Activated CD8-positive, alpha-beta T cell treated with anti-CD3 and anti-CD28 coated beads for 36 hours (primary cell): ENCODE measurements around the gene ZNF148. TPM values are rescaled to one million over a fixed set of nuclear protein-coding genes. Genes with fewer than 3 reads are reported as not detected.
A peak's percentile ranks its signal among the peaks of the same experiment; 100 is the strongest.

Experiments
- ATAC-seq: fragments of 200-7000 bp; cut with Tn5 transposase; one replicate; pipeline ENCODE4 v1.10.0; 2021; ENCODE audit warnings: mild to moderate bottlenecking, moderate library complexity
- CTCF ChIA-PET: fragments of 350-600 bp; sonication (Branson Sonifier 250); formaldehyde crosslinking; loops from one replicate; lab custom pipeline; 2021; ENCODE audit warnings: antibody characterized with exemption; lab: Charles Lee
- POLR2A ChIA-PET: fragments of 350-600 bp; sonication (Branson Sonifier 250); formaldehyde crosslinking; loops from one replicate; lab custom pipeline; 2021; ENCODE audit warnings: antibody characterized with exemption; lab: Charles Lee
- DNase-seq: peaks from one replicate; pipeline ENCODE4 v3.0.0-alpha.2; 2020
- H3K27ac Mint-ChIP-seq: one replicate; pipeline ENCODE4 v1.8.0; 2021; ENCODE audit warnings: mild to moderate bottlenecking, mixed read lengths
- H3K27me3 Mint-ChIP-seq: one replicate; pipeline ENCODE4 v1.8.0; 2021; ENCODE audit warnings: mixed read lengths
- H3K36me3 Mint-ChIP-seq: one replicate; pipeline ENCODE4 v1.8.0; 2021; ENCODE audit warnings: low read depth, mixed read lengths
- H3K4me1 Mint-ChIP-seq: one replicate; pipeline ENCODE4 v1.8.0; 2021; ENCODE audit warnings: low read depth, mixed read lengths
- H3K4me3 Mint-ChIP-seq: one replicate; pipeline ENCODE4 v1.8.0; 2021; ENCODE audit warnings: mild to moderate bottlenecking, moderate library complexity, mixed read lengths
- H3K9me3 Mint-ChIP-seq: one replicate; pipeline ENCODE4 v1.8.0; 2021; ENCODE audit warnings: mixed read lengths
- intact Hi-C: fragments of 100-400 bp; cut with micrococcal nuclease; formaldehyde crosslinking; loops from one replicate; pipeline ENCODE4 v1.10.0; 2022
- total RNA-seq, 2 experiments: library from RNA; stranded (reverse); gene quantifications; one replicate each; pipeline ENCODE4 v1.2.3, GENCODE V29; 2021
- TF ChIP-seq, protein P1 (sequence below): fragments of 200-600 bp; IDR thresholded peaks from one replicate; pipeline ENCODE4 v1.8.0; 2022; ENCODE audit warnings: antibody characterized with exemption, mild to moderate bottlenecking

ZNF148 gene
- total RNA-seq, 2 experiments from 2014 or later: 36.3 to 36.9 TPM

GRCh38 chr3:125317761-125318160, 57.4 kb downstream of the ZNF148 start:
- Mint-ChIP-seq H3K36me3 (peaks cover 30% of the 10 kb centered on the region), H3K4me3 (no peak overlapping the region), H3K27ac (peak overlapping the region; percentile 78), H3K27me3 (no peaks in the 10 kb centered on the region), H3K9me3 (no peaks in the 10 kb centered on the region), H3K4me1 (peaks cover 21% of the 10 kb centered on the region)
- POLR2A ChIA-PET: no interaction called here
- CTCF ChIA-PET: no interaction called here
- TF ChIP-seq, protein P1, sequence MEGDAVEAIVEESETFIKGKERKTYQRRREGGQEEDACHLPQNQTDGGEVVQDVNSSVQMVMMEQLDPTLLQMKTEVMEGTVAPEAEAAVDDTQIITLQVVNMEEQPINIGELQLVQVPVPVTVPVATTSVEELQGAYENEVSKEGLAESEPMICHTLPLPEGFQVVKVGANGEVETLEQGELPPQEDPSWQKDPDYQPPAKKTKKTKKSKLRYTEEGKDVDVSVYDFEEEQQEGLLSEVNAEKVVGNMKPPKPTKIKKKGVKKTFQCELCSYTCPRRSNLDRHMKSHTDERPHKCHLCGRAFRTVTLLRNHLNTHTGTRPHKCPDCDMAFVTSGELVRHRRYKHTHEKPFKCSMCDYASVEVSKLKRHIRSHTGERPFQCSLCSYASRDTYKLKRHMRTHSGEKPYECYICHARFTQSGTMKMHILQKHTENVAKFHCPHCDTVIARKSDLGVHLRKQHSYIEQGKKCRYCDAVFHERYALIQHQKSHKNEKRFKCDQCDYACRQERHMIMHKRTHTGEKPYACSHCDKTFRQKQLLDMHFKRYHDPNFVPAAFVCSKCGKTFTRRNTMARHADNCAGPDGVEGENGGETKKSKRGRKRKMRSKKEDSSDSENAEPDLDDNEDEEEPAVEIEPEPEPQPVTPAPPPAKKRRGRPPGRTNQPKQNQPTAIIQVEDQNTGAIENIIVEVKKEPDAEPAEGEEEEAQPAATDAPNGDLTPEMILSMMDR: no peak
- ATAC-seq: no peak
- DNase-seq: no peak
- intact Hi-C loops: no loop called here

DNA sequence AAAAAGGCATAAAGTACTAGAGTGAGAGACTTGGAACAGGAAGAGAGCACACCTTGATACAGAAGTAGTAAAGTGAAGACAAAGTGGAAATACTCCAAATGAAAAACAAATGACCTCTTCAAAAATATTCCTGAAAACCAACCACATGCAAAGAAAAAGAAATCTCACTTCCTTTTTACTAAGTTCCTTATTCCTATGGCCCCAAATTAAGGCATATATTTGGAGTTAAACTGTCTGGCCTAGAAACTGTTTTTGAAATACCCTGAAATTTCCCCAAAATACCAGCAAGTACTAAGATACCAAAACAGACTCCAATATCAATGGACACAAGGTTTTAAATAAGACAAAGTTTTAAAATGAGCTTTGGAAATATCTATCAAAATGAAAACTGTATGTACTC, 58.2 kb downstream of the ZNF148 start:
- no peak for ATAC-seq
- H3K36me3 Mint-ChIP-seq: peaks cover 36% of the 10 kb centered on the region
- DNase-seq: no peak
- POLR2A ChIA-PET: no interaction called here
- H3K27me3 Mint-ChIP-seq: no peaks in the 10 kb centered on the region
- CTCF ChIA-PET: no interaction called here
- H3K27ac Mint-ChIP-seq: no peak overlapping the region
- H3K9me3 Mint-ChIP-seq: no peaks in the 10 kb centered on the region
- no peak overlapping the region for H3K4me3 Mint-ChIP-seq
- intact Hi-C loops: no loop called here
- H3K4me1 Mint-ChIP-seq: peaks cover 29% of the 10 kb centered on the region
- TF ChIP-seq, protein P1: no peak

DNA sequence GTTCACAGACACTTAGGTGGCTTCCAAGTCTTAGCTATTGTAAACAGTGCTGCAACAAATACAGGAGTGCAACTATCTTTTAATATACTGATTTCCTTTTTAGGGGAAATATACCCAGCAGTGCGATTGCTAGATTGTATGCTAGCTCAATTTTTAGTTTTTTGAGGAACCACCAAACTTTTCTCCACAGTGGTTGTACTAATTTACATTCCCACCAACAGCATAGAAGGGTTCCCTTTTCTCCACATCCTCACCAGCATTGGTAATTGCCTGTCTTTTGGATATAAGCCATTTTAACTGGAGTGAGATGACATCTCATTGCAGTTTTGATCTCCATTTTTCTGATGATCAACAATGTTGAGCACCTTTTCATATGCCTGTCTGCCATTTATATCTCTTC, 58.9 kb downstream of the ZNF148 start:
- ChIA-PET CTCF (interaction anchor here (0.7 to 1.0 kb wide), 2 partner anchors 19 to 22 kb away, joined by 3 read pairs; no protein-coding TSS in a partner anchor), POLR2A (no interaction called here)
- Mint-ChIP-seq H3K27me3 (no peaks in the 10 kb centered on the region), H3K4me1 (peaks cover 36% of the 10 kb centered on the region), H3K4me3 (no peak overlapping the region), H3K9me3 (no peaks in the 10 kb centered on the region), H3K27ac (no peak overlapping the region), H3K36me3 (peaks cover 40% of the 10 kb centered on the region)
- TF ChIP-seq, protein P1: no peak
- ATAC-seq (no peak), DNase-seq (no peak)
- intact Hi-C loops: no loop called here

GRCh38 chr3:125313060-125313635, 62.0 kb downstream of the ZNF148 start:
- ATAC-seq: no peak
- CTCF ChIA-PET: no interaction called here
- peaks cover 53% of the 10 kb centered on the region for H3K36me3 Mint-ChIP-seq

GRCh38 chr3:125310623-125311081, 64.5 kb downstream of the ZNF148 start:
- no peaks in the 10 kb centered on the region for H3K27me3 Mint-ChIP-seq
- POLR2A ChIA-PET: interaction anchor here (0.8 to 1.5 kb wide), 4 partner anchors 46 to 71 kb away, joined by 3 to 5 read pairs (median 4); no protein-coding TSS in a partner anchor
- ATAC-seq: peak; percentile 94
- TF ChIP-seq, protein P1: no peak
- intact Hi-C loops: no loop called here
- peaks cover 3% of the 10 kb centered on the region for H3K9me3 Mint-ChIP-seq
- peak overlapping the region; percentile 80 for H3K4me3 Mint-ChIP-seq
- peak overlapping the region; percentile 84 for H3K27ac Mint-ChIP-seq
- DNase-seq: peak; percentile 75
- H3K36me3 Mint-ChIP-seq: peaks cover 49% of the 10 kb centered on the region
- H3K4me1 Mint-ChIP-seq: peaks cover 49% of the 10 kb centered on the region
- CTCF ChIA-PET: interaction anchor here (1.0 to 1.4 kb wide), 4 partner anchors 10 to 316 kb away, joined by 3 to 4 read pairs (median 3); no protein-coding TSS in a partner anchor

More at GRCh38 chr3:125313060-125313635, 62.0 kb downstream of the ZNF148 start:
- Mint-ChIP-seq H3K27me3 (no peaks in the 10 kb centered on the region), H3K27ac (peak overlapping the region; percentile 75), H3K4me1 (peaks cover 49% of the 10 kb centered on the region), H3K4me3 (no peak overlapping the region), H3K9me3 (no peaks in the 10 kb centered on the region)
- intact Hi-C loops: no loop called here
- POLR2A ChIA-PET: no interaction called here
- DNase-seq: no peak
- TF ChIP-seq, protein P1: no peak
